ENCODE measurements around the gene NLRX1. TPM values are rescaled to one million over a fixed set of nuclear protein-coding genes. Genes with fewer than 3 reads are reported as not detected.

NLRX1 gene
- total RNA-seq, 4 donors from 2014 or later: 16.0 to 27.7 (median 20.5) TPM

GRCh38 chr11:119229288-119229672 is 60.8 kb downstream of the NLRX1 start:
- H3K27ac ChIP-seq: no peak overlapping the region
- WGBS, 2 donors: 64 to 76% methylated on average over 3 of the region's 3 CpGs
- peaks cover 0 to 2% (median 0%) of the 10 kb centered on the region in 4 donors for H3K4me1 ChIP-seq
- TF ChIP-seq CTCF (IDR thresholded peaks at IDR 0.05): no peak
- no peak for TF ChIP-seq EP300 (IDR thresholded peaks at IDR 0.05)
- TF ChIP-seq POLR2A (IDR thresholded peaks at IDR 0.05): no peak
- peaks cover 0 to 18% (median 0%) of the 10 kb centered on the region in 3 donors for H3K36me3 ChIP-seq
- no peaks in the 10 kb centered on the region for H3K9me3 ChIP-seq
- no peak for DNase-seq (ENCODE audit: low spot score in 2 of 2)
- no peaks in the 10 kb centered on the region for H3K27me3 ChIP-seq
- no peak overlapping the region for H3K4me3 ChIP-seq

GRCh38 chr11:119229741-119230140 is 61.2 kb downstream of the NLRX1 start:
- H3K4me1 ChIP-seq: no peaks in the 10 kb centered on the region
- no peak for DNase-seq (ENCODE audit: low spot score in 2 of 2)
- H3K4me3 ChIP-seq: no peak overlapping the region
- TF ChIP-seq CTCF (IDR thresholded peaks at IDR 0.05) (no peak), POLR2A (IDR thresholded peaks at IDR 0.05) (no peak), EP300 (IDR thresholded peaks at IDR 0.05) (no peak)
- 73% methylated on average over 4 of the region's 4 CpGs for WGBS, 2 donors
- H3K27me3 ChIP-seq: no peaks in the 10 kb centered on the region
- H3K36me3 ChIP-seq: peaks cover 0 to 21% (median 0%) of the 10 kb centered on the region in 3 donors
- H3K27ac ChIP-seq: no peak overlapping the region
- H3K9me3 ChIP-seq: no peaks in the 10 kb centered on the region

Other genes with a start within 250 kb of the NLRX1 start
- 10 to 100 TPM; 15.7 to 36.0 (median 28.5) TPM for gene BCL9L, start 242.8 kb upstream of the NLRX1 start, total RNA-seq
- not detected for gene UPK2, start 212.4 kb upstream of the NLRX1 start, total RNA-seq
- not detected for gene FOXR1, start 197.0 kb upstream of the NLRX1 start, total RNA-seq
- gene CENATAC, start 170.6 kb upstream of the NLRX1 start, total RNA-seq: 100 to 1,000 TPM in 1 of 4 donors, 10 to 100 TPM in 3; 77.3 to 158 (median 88.0) TPM
- gene RPS25, start 150.4 kb upstream of the NLRX1 start, total RNA-seq: 1,000 to 10,000 TPM; 1,034 to 1,871 (median 1,524) TPM
- 10 to 100 TPM; 64.7 to 92.0 (median 81.8) TPM for gene TRAPPC4, start 150.0 kb upstream of the NLRX1 start, total RNA-seq
- gene SLC37A4, start 137.8 kb upstream of the NLRX1 start, total RNA-seq: 10 to 100 TPM; 24.6 to 32.2 (median 29.2) TPM
- 100 to 1,000 TPM in 1 of 4 donors, 10 to 100 TPM in 3; 78.1 to 102 (median 91.3) TPM for gene HYOU1, start 111.5 kb upstream of the NLRX1 start, total RNA-seq
- gene VPS11, start 100.9 kb upstream of the NLRX1 start, total RNA-seq: 10 to 100 TPM; 25.8 to 54.9 (median 37.1) TPM
- gene HMBS, start 83.8 kb upstream of the NLRX1 start, total RNA-seq: 10 to 100 TPM in 3 of 4 donors, 1 to 10 TPM in 1; 6.7 to 18.3 (median 10.6) TPM
- gene DPAGT1, start 66.9 kb upstream of the NLRX1 start, total RNA-seq: 10 to 100 TPM; 20.7 to 33.9 (median 23.5) TPM
- gene C2CD2L, start 61.4 kb upstream of the NLRX1 start, total RNA-seq: 10 to 100 TPM; 11.4 to 13.8 (median 12.3) TPM
- gene HINFP, start 47.1 kb upstream of the NLRX1 start, total RNA-seq: 10 to 100 TPM; 21.9 to 36.1 (median 27.0) TPM
- gene ABCG4, start 19.7 kb upstream of the NLRX1 start, total RNA-seq: under 1 TPM in 2 of 4 donors, not detected in 2; under 0.01 to 0.30 TPM
- gene NHERF4, start 16.8 kb downstream of the NLRX1 start, total RNA-seq: under 1 TPM in 1 of 4 donors, not detected in 3; 0.30 TPM
- gene CBL, start 37.6 kb downstream of the NLRX1 start, total RNA-seq: 10 to 100 TPM; 14.2 to 19.2 (median 16.0) TPM
- 1,000 to 10,000 TPM in 1 of 4 donors, 100 to 1,000 TPM in 3; 612 to 1,198 (median 830) TPM for gene MCAM, start 148.4 kb downstream of the NLRX1 start, total RNA-seq
- 10 to 100 TPM; 13.8 to 19.2 (median 15.9) TPM for gene RNF26, start 165.8 kb downstream of the NLRX1 start, total RNA-seq
- 10 to 100 TPM; 12.5 to 55.2 (median 34.1) TPM for gene C1QTNF5, start 172.2 kb downstream of the NLRX1 start, total RNA-seq
- under 1 TPM in 1 of 4 donors, not detected in 3; 0.44 TPM for gene MFRP, start 178.0 kb downstream of the NLRX1 start, total RNA-seq
- 10 to 100 TPM in 2 of 4 donors, 1 to 10 TPM in 2; 2.1 to 18.4 (median 11.6) TPM for gene USP2, start 213.0 kb downstream of the NLRX1 start, total RNA-seq